ENCODE results near the gene SNX5. TPM values are rescaled to one million over a fixed set of nuclear protein-coding genes. Genes with fewer than 3 reads are reported as not detected.

The SNX5 gene
- total and polyA plus RNA-seq, 9 of the 15 experiments (the other 6 are each of a cell fraction or from before 2014, with no cell fraction given): 53.5 to 276 (median 160) TPM

- no peak for TF ChIP-seq PCBP2 (IDR thresholded peaks at IDR 0.05; ENCODE audit: low read depth, low read length, poor library complexity, severe bottlenecking)
- 0 out of 2 replicates have a peak, but pooled peaks have one; percentile 29 for TF ChIP-seq L3MBTL2 (IDR thresholded peaks at IDR 0.05)
- TF ChIP-seq LEF1 (IDR thresholded peaks at IDR 0.05): no peak
- TF ChIP-seq SAP30 (IDR thresholded peaks at IDR 0.05; ENCODE audit: borderline replicate concordance, insufficient read depth, low read depth, low read length, poor library complexity, severe bottlenecking): no peak
- TF ChIP-seq GABPB1 (CRISPR knock-in tag; IDR thresholded peaks at IDR 0.05): no peak
- TF ChIP-seq YY1 (IDR thresholded peaks at IDR 0.05; ENCODE audit: borderline replicate concordance in 1 of 3, control insufficient read depth in 1 of 3, extremely low read depth in 1 of 3, insufficient read depth in 3 of 3, insufficient read length in 1 of 3, insufficient replicate concordance in 2 of 3, low read depth in 1 of 3, low read length in 2 of 3): no peak
- no peak for TF ChIP-seq MCM3 (IDR thresholded peaks at IDR 0.05)
- no peak for TF ChIP-seq PKNOX1 (IDR thresholded peaks at IDR 0.05)
- no peak for TF ChIP-seq ZNF3 (CRISPR knock-in tag; IDR thresholded peaks at IDR 0.05)
- TF ChIP-seq USF1 (CRISPR knock-in tag; IDR thresholded peaks at IDR 0.05): peak; percentile 79
- no peak for TF ChIP-seq MXI1 (IDR thresholded peaks at IDR 0.05; ENCODE audit: low read depth, low read length)
- TF ChIP-seq SRSF9 (IDR thresholded peaks at IDR 0.05; ENCODE audit: borderline replicate concordance, low read depth, low read length): no peak
- no peak for TF ChIP-seq SMARCA4 (IDR thresholded peaks at IDR 0.05)
- TF ChIP-seq MED1 (CRISPR knock-in tag; IDR thresholded peaks at IDR 0.05; ENCODE audit: borderline replicate concordance): no peak
- no peak for TF ChIP-seq SLC30A9 (CRISPR knock-in tag; IDR thresholded peaks at IDR 0.05)
- no peak for TF ChIP-seq WHSC1 (IDR thresholded peaks at IDR 0.05; ENCODE audit: low read length)
- TF ChIP-seq SMAD4 (CRISPR knock-in tag; conservative IDR thresholded peaks at IDR 0.05): no peak
- no peak for TF ChIP-seq ZNF764 (CRISPR knock-in tag; IDR thresholded peaks at IDR 0.05; ENCODE audit: low read depth)
- TF ChIP-seq FOXJ3 (CRISPR knock-in tag; IDR thresholded peaks at IDR 0.05): no peak
Observed at GRCh38 chr20:17896193-17896723, 72.3 kb downstream of the SNX5 start (continued).

Data from K562 (cell line).